NCI-H2196 treated with DMSO at 0.1 percent for 48 hours (cell line): Measurements from ENCODE around the gene SMCO3.

Source experiments
- DNase-seq: peaks from one replicate; lab custom pipeline; 2025; ENCODE audit not compliant: unreplicated experiment; lab: John Stamatoyannopoulos, UW

The SMCO3 gene

GRCh38 chr12:14814014-14814413 is at the start of gene SMCO3:
Gene SMCO3, minus strand, starts transcription at chr12:14814182. Its CDS starts 7,502 bp downstream, at chr12:14806680.
- no peak for DNase-seq

- no peak for DNase-seq
Measured at GRCh38 chr12:14860490-14860889, 46.5 kb upstream of the SMCO3 start.

GRCh38 chr12:14858513-14858912 is 44.5 kb upstream of the SMCO3 start:
- no peak for DNase-seq

DNA sequence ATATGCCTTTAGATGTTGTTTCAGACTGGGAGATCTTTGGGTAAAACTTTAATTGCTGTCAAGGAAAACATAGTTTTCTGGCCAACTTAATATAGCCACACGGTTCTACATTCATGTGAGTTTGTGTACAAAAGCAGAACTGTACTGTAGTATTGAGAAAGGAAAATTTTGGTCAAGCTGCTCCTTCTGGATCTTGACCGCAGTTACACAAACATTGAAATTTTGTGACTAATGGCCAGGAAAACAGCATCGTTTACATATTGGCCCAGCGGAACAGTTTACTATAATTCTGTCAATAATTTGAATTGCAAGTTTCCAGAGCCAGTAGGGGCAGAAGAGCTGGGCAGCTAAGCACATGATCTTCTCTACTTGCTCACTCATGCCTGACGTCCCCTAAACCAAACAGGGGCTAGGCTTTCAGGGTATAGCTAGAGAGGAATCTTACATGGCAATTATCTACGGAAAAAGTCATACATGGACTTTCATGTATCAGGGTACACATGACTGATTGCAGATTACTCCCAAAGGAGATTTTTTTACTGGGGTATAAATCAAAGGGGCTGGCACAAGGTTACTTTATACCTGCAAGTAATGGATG is 40.7 kb upstream of the SMCO3 start:
- DNase-seq: no peak

DNA sequence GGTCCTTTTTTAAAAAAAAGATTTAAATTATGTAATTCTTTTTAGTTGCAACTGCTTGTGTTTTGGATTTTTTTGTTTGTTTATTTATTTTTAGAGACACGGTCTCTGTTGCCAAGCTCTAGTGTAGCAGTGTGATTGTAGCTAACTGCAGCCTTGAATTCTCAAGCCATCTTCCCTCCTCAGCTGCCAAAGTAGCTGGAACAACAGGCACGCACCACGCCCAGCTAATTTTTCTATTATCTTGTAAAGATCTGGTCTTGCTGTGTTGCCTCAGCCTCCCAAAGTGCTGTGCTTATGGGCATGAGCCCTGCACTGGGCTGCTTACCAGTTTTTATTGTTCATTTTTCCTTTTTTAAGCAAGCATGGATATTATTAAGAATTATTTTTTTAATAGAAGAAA is 40.0 kb upstream of the SMCO3 start:
- DNase-seq: no peak

DNA sequence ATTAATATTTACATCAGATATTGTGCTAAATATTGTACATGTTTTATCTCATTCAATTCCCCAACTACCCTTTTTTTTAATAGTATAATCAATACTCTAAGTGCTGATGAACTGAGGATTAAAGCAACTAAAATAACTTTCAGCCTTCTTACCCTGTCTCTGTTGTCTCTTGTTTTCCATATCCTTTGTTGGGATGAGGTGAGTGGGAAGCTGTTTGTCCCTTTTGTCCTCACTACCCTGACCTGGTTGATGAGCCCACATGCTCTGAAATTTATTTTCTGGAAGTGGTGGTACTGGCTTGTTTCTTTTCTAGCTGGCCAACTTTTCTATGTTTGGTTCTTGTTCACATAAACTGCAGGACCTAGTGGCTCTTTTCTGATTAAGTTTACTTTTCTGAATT is 38.9 kb upstream of the SMCO3 start:
- DNase-seq: no peak

DNA sequence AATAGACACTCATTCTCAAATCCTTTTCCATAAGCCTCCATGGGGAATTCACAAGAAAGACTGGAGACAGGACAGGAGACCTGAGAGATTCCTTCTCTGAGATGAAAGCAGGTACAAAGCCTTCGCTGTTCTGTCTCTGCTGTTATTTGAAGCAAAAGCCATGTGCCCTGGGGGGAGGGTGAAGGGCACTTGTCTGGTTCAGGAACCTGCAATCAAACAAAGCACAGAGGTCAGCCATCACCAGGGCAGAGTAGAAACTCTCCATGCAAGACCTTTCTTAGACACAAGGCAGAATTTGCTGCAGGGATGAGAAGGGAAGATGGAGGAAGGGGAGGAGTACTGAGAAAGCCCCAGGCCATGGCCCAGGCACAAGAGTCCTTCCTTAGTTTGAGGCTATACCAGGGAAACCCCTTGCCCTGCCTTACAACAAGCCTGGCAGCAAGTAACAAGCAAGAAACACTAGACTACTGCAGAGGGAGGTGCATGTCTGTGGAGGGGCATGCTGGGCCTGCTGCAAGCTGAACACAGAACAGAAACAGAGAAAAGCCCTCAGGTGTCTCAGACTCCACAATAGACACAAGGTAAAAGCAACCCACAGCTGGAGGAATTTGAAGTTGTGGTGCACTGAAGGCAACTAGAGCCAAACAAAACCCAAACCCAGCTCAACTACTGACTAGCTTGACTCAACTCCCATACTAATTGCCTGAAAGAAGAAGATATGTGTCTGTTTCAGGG is 37.1 kb upstream of the SMCO3 start:
- no peak for DNase-seq

GRCh38 chr12:14849661-14850060 is 35.7 kb upstream of the SMCO3 start:
- no peak for DNase-seq

GRCh38 chr12:14846876-14847580 is 33.0 kb upstream of the SMCO3 start:
- DNase-seq: no peak

- DNase-seq: no peak
Measured at GRCh38 chr12:14846042-14846587, 32.1 kb upstream of the SMCO3 start.

DNA sequence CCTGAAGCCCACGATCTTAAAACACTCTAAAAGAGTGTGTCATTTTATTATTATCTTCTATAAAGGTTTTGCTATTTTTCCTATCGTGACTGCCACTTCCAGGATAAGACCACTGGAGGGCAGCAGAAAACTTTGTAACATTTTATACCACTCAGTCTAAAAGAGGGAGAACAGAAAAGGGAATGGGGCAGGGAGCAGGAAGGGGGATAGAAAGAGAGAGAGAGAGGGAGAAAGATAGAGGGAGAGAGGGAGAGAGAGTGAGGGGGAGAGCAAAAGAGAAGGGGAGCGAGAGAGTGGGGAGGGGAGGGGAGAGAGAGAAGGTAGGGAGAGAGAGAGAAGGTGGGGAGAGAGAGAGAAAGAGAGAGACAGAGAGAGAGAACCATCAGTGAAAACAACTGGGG is 31.4 kb upstream of the SMCO3 start:
- no peak for DNase-seq

GRCh38 chr12:14844401-14844800 is 30.4 kb upstream of the SMCO3 start:
- no peak for DNase-seq

DNA sequence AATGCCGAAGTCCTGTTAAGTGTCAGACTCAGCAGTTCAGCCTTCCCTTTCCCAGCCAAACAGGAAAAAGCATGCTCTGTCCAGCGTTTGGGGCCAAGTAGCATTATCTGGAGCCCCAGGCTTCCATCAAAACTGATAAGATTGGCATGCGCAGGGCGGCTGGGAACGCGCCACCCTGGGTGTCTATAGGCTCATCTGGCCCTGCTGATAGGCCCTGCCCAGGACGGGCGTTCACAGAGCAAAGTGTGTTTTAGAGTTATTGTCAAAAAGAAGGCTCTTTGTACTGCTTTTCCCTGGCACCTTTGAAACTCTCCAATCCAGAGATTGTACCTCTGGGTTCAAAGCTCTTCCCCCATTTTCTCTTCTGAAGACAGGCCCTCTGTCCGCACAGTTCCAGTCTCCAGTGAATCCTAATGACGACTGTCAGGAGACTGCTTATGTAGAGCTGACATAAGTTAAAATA is 29.5 kb upstream of the SMCO3 start, which contains the start of gene ART4:
Gene ART4 (minus strand): TSS at position 102 of the 463 bp plus-strand sequence. CDS start 413 bp downstream, outside the sequence.
- DNase-seq: no peak

- DNase-seq: no peak
Measured at GRCh38 chr12:14842315-14842714, 28.3 kb upstream of the SMCO3 start.

GRCh38 chr12:14841761-14842160 is 27.8 kb upstream of the SMCO3 start:
- no peak for DNase-seq

- no peak for DNase-seq
Measured at GRCh38 chr12:14840616-14841015, 26.6 kb upstream of the SMCO3 start.

GRCh38 chr12:14839262-14839661 is 25.3 kb upstream of the SMCO3 start:
- no peak for DNase-seq

- DNase-seq: no peak
Measured at GRCh38 chr12:14836336-14837210, 22.6 kb upstream of the SMCO3 start.

DNA sequence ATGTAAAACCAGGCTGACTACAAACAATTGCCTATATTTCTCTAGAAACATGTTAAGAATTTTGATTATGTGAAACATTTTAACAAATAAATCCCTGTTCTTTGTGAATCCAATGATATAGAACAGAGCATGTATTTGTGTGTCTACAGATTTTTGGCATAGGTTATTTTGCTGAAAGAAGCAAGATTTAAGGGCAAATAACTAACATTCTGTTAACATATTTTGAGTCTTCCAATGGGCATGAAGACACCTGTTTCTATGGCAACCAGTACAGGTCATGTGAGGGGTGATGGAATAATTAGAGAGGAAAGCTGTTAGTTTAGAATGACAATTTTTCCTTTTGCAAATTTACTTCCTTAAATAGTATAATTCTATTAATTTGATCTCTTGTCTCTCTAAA is 20.5 kb upstream of the SMCO3 start:
- DNase-seq: no peak

DNA sequence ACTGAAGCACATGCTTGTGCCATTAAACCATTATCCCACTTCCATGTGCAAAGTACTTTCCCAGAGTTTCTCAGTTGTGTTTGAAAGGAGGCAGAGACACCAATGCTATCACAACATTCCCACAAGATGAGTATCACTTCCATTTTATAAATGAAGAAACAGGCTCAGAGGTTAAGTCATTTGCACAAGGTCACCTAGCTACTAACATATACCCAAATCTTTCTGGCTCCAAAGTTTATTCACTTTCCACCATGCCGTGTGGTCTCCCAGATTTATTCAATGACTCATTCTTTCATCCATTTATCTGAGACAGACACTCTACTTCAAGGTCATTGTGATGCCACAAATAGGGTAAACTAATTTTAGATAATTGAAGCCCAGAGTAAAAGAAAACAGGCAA is 20.0 kb upstream of the SMCO3 start:
- no peak for DNase-seq

GRCh38 chr12:14833336-14833735 is 19.4 kb upstream of the SMCO3 start:
- no peak for DNase-seq
